Suprapubic skin (tissue), 3 donors: ENCODE data around the gene ZNF680.

ENCODE experiments used
- CTCF ChIP-seq, 2 donors: fragments of 200-600 bp in 1 of 2; fragments of 450-650 bp in 1 of 2; sonication (generic) in 1 of 2; IDR thresholded peaks; one replicate each; pipeline ENCODE4 v1.5.1; 2016 to 2019; ENCODE audit warnings: antibody characterized with exemption in 2 of 2, mild to moderate bottlenecking in 1 of 2, moderate library complexity in 1 of 2
- EP300 ChIP-seq: sonication (generic); formaldehyde crosslinking; IDR thresholded peaks from one replicate; pipeline ENCODE4 v1.6.1; 2017; ENCODE audit warnings: antibody characterized with exemption
- POLR2A ChIP-seq, 2 donors: fragments of 450-650 bp; IDR thresholded peaks; one replicate each; pipeline ENCODE4 v1.6.1; 2017; ENCODE audit warnings: antibody characterized with exemption in 2 of 2, mild to moderate bottlenecking in 2 of 2, moderate library complexity in 2 of 2

- TF ChIP-seq CTCF (IDR thresholded peaks at IDR 0.05) (no peak), POLR2A (IDR thresholded peaks at IDR 0.05) (no peak), EP300 (no peak)
These were observed 21.2 kb downstream of the ZNF680 start for GRCh38 chr7:64541438-64542359.
